ENCODE results near the gene ECT2L. TPM values are rescaled to one million over a fixed set of nuclear protein-coding genes. Genes with fewer than 3 reads are reported as not detected.

Gene ECT2L
- total RNA-seq, 1 donor from 2014 or later = not detected

DNA sequence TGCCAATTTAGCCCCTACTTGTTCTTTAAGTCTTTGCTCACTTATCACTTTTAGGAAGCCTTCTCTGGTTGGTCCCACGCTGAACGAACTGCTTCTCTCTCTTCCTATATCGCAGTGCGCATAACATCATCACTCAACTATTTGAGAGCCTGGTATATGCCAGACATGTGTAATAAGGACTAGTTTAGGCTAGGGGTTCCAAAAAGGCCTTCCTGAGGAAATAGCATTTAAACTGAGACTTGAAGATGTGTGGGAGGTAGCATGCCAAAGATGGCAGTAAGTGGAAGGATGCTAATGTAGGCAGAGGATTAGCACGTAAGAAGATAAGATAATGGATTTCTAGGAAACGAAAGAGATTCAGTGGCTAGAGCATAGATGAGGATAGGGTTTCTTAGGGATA is 17.6 kb upstream of the ECT2L start:
- ATAC-seq = no peak

DNA sequence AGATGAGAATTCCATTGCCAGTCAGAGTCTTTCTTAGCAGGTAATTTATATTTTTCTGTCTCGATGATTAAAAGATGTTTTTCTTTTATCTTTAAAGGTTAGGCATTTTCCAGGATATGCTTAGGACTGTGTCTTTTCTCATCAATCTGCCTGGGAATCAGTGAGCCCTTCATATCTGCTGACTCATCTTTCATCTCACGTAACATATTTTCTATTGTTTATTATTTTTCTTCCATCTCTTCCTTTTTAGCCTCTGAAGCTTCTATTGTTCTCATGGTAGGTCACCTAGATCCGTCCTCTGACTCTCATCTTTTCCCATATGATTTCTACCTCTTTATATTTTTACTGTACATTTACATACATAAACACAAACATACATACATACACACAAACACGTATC is 13.6 kb upstream of the ECT2L start:
- no peaks in the 10 kb centered on the region for H3K9me3 ChIP-seq
- H3K27me3 ChIP-seq = no peaks in the 10 kb centered on the region
- no peaks in the 10 kb centered on the region for H3K4me1 ChIP-seq
- ATAC-seq (no peak), DNase-seq (no peak)
- H3K4me3 ChIP-seq = no peak overlapping the region
- intact Hi-C loops (cut with DNase I) = no loop called here
- H3K36me3 ChIP-seq = peaks cover 69% of the 10 kb centered on the region
- no peak overlapping the region for H3K27ac ChIP-seq
- TF ChIP-seq CTCF (IDR thresholded peaks at IDR 0.05) = no peak

More for the DNA sequence above, 17.6 kb upstream of the ECT2L start:
- Histone ChIP-seq H3K36me3 (peaks cover 58% of the 10 kb centered on the region), H3K27me3 (no peaks in the 10 kb centered on the region), H3K4me3 (no peak overlapping the region), H3K9me3 (no peaks in the 10 kb centered on the region), H3K4me1 (peaks cover 14% of the 10 kb centered on the region), H3K27ac (no peak overlapping the region)
- no peak for TF ChIP-seq CTCF (IDR thresholded peaks at IDR 0.05)
- no peak for DNase-seq
- intact Hi-C loops (cut with DNase I) = no loop called here

DNA sequence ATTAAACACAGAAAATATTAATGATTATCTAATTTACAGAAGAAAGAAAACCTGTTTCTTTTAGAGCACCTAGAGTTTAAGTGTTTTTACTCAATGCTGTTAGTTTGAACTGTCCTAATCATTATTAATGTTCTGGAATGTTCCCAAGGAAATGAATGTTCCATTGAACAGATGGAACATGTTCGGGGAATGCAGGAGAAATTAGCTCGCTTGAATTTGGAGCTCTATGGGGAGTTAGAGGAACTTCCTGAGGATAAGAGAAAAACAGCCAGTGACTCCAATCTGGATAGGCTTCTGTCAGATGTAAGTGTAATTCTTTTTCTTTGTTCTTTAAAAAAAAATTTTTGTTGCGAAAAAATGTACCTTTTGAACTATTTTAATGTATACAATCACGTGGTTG is 10.8 kb upstream of the ECT2L start:
- intact Hi-C loops (cut with DNase I) = no loop called here
- Histone ChIP-seq H3K27ac (no peak overlapping the region), H3K27me3 (no peaks in the 10 kb centered on the region), H3K4me1 (no peaks in the 10 kb centered on the region), H3K9me3 (no peaks in the 10 kb centered on the region), H3K36me3 (peaks cover 70% of the 10 kb centered on the region), H3K4me3 (no peak overlapping the region)
- no peak for TF ChIP-seq CTCF (IDR thresholded peaks at IDR 0.05)
- ATAC-seq = no peak
- DNase-seq = no peak

DNA sequence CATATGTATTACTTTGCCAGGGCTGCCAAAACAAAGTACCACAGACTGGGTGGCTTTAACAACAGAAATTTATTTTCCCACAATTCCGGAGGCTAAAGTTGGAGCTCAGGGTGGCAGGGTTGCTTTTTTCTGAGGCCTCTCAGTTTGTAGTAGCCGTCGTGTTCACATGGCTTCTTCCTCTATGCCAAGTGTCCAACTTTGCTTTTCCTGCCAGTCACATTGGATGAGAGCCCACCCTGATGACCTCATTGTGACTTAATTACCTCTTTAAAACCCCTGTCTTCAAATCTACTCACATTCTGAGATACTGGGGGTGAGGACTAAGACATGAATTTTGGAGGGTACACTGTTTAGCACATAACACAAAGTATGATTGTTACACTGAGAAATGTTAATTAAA is 9.9 kb upstream of the ECT2L start:
- intact Hi-C loops (cut with DNase I) = no loop called here
- no peaks in the 10 kb centered on the region for H3K9me3 ChIP-seq
- no peaks in the 10 kb centered on the region for H3K27me3 ChIP-seq
- no peak for ATAC-seq
- H3K4me1 ChIP-seq = no peaks in the 10 kb centered on the region
- H3K36me3 ChIP-seq = peaks cover 73% of the 10 kb centered on the region
- H3K4me3 ChIP-seq = no peak overlapping the region
- TF ChIP-seq CTCF (IDR thresholded peaks at IDR 0.05) = no peak
- DNase-seq = no peak
- H3K27ac ChIP-seq = no peak overlapping the region

DNA sequence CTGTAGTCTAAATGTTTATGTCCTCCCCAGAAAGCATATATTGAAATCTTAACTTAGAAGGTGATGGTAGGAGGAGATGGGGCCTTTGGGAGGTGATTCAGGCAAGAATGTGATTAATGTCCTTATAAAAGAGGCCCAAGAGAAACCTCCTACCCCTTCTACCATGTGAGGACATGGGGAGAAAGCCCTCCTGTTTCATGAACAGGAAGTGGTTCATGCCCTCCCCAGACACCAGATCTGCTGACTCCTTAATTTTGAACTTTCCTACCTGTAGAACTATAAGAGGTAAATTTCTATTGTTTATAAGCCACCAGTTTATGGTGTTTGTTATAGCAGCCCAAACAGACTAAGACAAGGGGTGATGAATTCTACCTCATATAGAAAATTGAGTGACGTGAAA is 8.7 kb upstream of the ECT2L start:
- no peak for ATAC-seq

More for the DNA sequence above, 8.7 kb upstream of the ECT2L start:
- Histone ChIP-seq H3K27me3 (no peaks in the 10 kb centered on the region), H3K27ac (no peak overlapping the region), H3K4me1 (no peaks in the 10 kb centered on the region), H3K4me3 (no peak overlapping the region), H3K36me3 (peaks cover 75% of the 10 kb centered on the region), H3K9me3 (no peaks in the 10 kb centered on the region)
- intact Hi-C loops (cut with DNase I) = no loop called here
- no peak for DNase-seq
- TF ChIP-seq CTCF (IDR thresholded peaks at IDR 0.05) = no peak

All from upper lobe of right lung (tissue), 1 donor.